ENCODE data around the gene TTC28. TPM values are rescaled to one million over a fixed set of nuclear protein-coding genes. Genes with fewer than 3 reads are reported as not detected.

TTC28 gene
- total and polyA plus RNA-seq, 2 donors = 2.0 to 5.5 TPM

- no peak for DNase-seq (ENCODE audit: low read depth in 6 of 9, low spot score in 9 of 9)
- Histone ChIP-seq H3K4me1 (ENCODE audit: control insufficient read depth in 2 of 2, insufficient read depth in 2 of 2, low read length in 2 of 2) (no peaks in the 10 kb centered on the region), H3K27ac (ENCODE audit: low read depth in 1 of 2, low read length in 1 of 2) (no peak overlapping the region), H3K27me3 (ENCODE audit: control insufficient read depth in 2 of 2, insufficient read depth in 1 of 2, low read length in 1 of 2) (no peaks in the 10 kb centered on the region), H3K9me3 (ENCODE audit: control insufficient read depth in 2 of 2, insufficient read depth in 1 of 2, low read length in 1 of 2) (no peaks in the 10 kb centered on the region), H3K4me3 (ENCODE audit: low read length in 2 of 2) (no peak overlapping the region), H3K36me3 (ENCODE audit: control insufficient read depth in 2 of 2, insufficient read depth in 2 of 2, low read length in 1 of 2) (no peaks in the 10 kb centered on the region)
- WGBS = 93% methylated on average over 3 of the region's 3 CpGs
These were observed 397.1 kb downstream of the TTC28 start for GRCh38 chr22:28282405-28283067.

DNA sequence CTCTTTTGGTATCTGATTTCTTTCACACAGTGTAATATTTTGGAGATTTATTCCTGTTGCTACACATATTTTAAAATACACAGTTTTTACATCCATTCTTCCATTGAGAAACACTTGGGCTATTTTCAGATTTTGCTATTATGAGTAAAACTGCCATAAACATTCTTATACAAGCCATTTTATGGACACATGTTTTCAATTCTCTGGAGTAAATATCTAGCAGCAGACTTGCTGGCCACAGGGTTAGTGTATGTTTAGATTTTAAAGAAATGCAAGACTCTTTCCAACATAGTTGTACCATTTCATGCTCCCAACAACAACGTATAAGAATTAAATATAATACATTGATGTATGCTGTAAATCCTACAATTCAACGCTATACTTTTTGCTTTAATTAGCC lies 399.8 kb downstream of the TTC28 start:
- no peaks in the 10 kb centered on the region for H3K36me3 ChIP-seq (ENCODE audit: control insufficient read depth in 2 of 2, insufficient read depth in 2 of 2, low read length in 1 of 2)
- 99% methylated on average over 2 of the region's 2 CpGs for WGBS
- DNase-seq (ENCODE audit: low read depth in 6 of 9, low spot score in 9 of 9) = no peak
- no peak overlapping the region for H3K4me3 ChIP-seq (ENCODE audit: low read length in 2 of 2)
- no peak overlapping the region for H3K27ac ChIP-seq (ENCODE audit: low read depth in 1 of 2, low read length in 1 of 2)
- H3K4me1 ChIP-seq (ENCODE audit: control insufficient read depth in 2 of 2, insufficient read depth in 2 of 2, low read length in 2 of 2) = no peaks in the 10 kb centered on the region
- H3K27me3 ChIP-seq (ENCODE audit: control insufficient read depth in 2 of 2, insufficient read depth in 1 of 2, low read length in 1 of 2) = no peaks in the 10 kb centered on the region
- no peaks in the 10 kb centered on the region for H3K9me3 ChIP-seq (ENCODE audit: control insufficient read depth in 2 of 2, insufficient read depth in 1 of 2, low read length in 1 of 2)

GRCh38 chr22:28269277-28269676 lies 410.4 kb downstream of the TTC28 start:
- Histone ChIP-seq H3K36me3 (ENCODE audit: control insufficient read depth in 2 of 2, insufficient read depth in 2 of 2, low read length in 1 of 2) (no peaks in the 10 kb centered on the region), H3K27ac (ENCODE audit: low read depth in 1 of 2, low read length in 1 of 2) (no peak overlapping the region), H3K4me3 (ENCODE audit: low read length in 2 of 2) (no peak overlapping the region), H3K27me3 (ENCODE audit: control insufficient read depth in 2 of 2, insufficient read depth in 1 of 2, low read length in 1 of 2) (no peaks in the 10 kb centered on the region), H3K9me3 (ENCODE audit: control insufficient read depth in 2 of 2, insufficient read depth in 1 of 2, low read length in 1 of 2) (no peaks in the 10 kb centered on the region), H3K4me1 (ENCODE audit: control insufficient read depth in 2 of 2, insufficient read depth in 2 of 2, low read length in 2 of 2) (no peaks in the 10 kb centered on the region)
- WGBS = 97% methylated on average over 2 of the region's 2 CpGs
- DNase-seq (ENCODE audit: low read depth in 6 of 9, low spot score in 9 of 9) = no peak

DNA sequence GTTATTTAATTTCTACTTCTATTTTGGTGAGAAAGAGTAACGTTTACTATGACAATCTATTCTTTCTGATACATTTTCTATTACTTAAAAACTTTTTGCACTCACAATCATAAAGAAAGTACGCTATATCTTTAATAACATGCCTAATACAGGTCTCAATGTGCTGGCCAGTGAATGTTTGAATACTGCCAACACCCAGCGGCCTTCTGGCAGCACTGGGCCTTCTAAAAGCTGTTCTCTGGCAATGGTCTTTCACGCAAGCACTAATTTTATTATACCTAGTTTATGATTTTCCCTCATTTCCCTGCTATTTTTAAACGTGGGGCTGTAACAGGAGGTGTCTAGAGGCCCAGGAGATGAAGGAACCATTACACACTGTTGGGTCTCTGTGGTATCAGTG lies 410.8 kb downstream of the TTC28 start:
- H3K36me3 ChIP-seq (ENCODE audit: control insufficient read depth in 2 of 2, insufficient read depth in 2 of 2, low read length in 1 of 2) = no peaks in the 10 kb centered on the region
- H3K4me1 ChIP-seq (ENCODE audit: control insufficient read depth in 2 of 2, insufficient read depth in 2 of 2, low read length in 2 of 2) = no peaks in the 10 kb centered on the region
- 94% methylated on average over 5 of the region's 5 CpGs for WGBS
- no peak for DNase-seq (ENCODE audit: low read depth in 6 of 9, low spot score in 9 of 9)
- no peak overlapping the region for H3K27ac ChIP-seq (ENCODE audit: low read depth in 1 of 2, low read length in 1 of 2)
- no peaks in the 10 kb centered on the region for H3K9me3 ChIP-seq (ENCODE audit: control insufficient read depth in 2 of 2, insufficient read depth in 1 of 2, low read length in 1 of 2)
- no peak overlapping the region for H3K4me3 ChIP-seq (ENCODE audit: low read length in 2 of 2)
- H3K27me3 ChIP-seq (ENCODE audit: control insufficient read depth in 2 of 2, insufficient read depth in 1 of 2, low read length in 1 of 2) = no peaks in the 10 kb centered on the region

- H3K9me3 ChIP-seq (ENCODE audit: control insufficient read depth in 2 of 2, insufficient read depth in 1 of 2, low read length in 1 of 2) = no peaks in the 10 kb centered on the region
- 94% methylated on average over 3 of the region's 3 CpGs for WGBS
- H3K27ac ChIP-seq (ENCODE audit: low read depth in 1 of 2, low read length in 1 of 2) = no peak overlapping the region
These were observed 411.5 kb downstream of the TTC28 start for GRCh38 chr22:28268171-28268570.

GRCh38 chr22:28260619-28261018 lies 419.0 kb downstream of the TTC28 start:
- WGBS = 96% methylated on average over 2 of the region's 2 CpGs
- no peaks in the 10 kb centered on the region for H3K27me3 ChIP-seq (ENCODE audit: control insufficient read depth in 2 of 2, insufficient read depth in 1 of 2, low read length in 1 of 2)
- no peaks in the 10 kb centered on the region for H3K36me3 ChIP-seq (ENCODE audit: control insufficient read depth in 2 of 2, insufficient read depth in 2 of 2, low read length in 1 of 2)
- no peak overlapping the region for H3K27ac ChIP-seq (ENCODE audit: low read depth in 1 of 2, low read length in 1 of 2)
- no peaks in the 10 kb centered on the region for H3K9me3 ChIP-seq (ENCODE audit: control insufficient read depth in 2 of 2, insufficient read depth in 1 of 2, low read length in 1 of 2)
- H3K4me1 ChIP-seq (ENCODE audit: control insufficient read depth in 2 of 2, insufficient read depth in 2 of 2, low read length in 2 of 2) = no peaks in the 10 kb centered on the region
- no peak overlapping the region for H3K4me3 ChIP-seq (ENCODE audit: low read length in 2 of 2)
- no peak for DNase-seq (ENCODE audit: low read depth in 6 of 9, low spot score in 9 of 9)

More at GRCh38 chr22:28268171-28268570, 411.5 kb downstream of the TTC28 start:
- DNase-seq (ENCODE audit: low read depth in 6 of 9, low spot score in 9 of 9) = no peak
- no peak overlapping the region for H3K4me3 ChIP-seq (ENCODE audit: low read length in 2 of 2)
- H3K36me3 ChIP-seq (ENCODE audit: control insufficient read depth in 2 of 2, insufficient read depth in 2 of 2, low read length in 1 of 2) = no peaks in the 10 kb centered on the region
- no peaks in the 10 kb centered on the region for H3K4me1 ChIP-seq (ENCODE audit: control insufficient read depth in 2 of 2, insufficient read depth in 2 of 2, low read length in 2 of 2)
- no peaks in the 10 kb centered on the region for H3K27me3 ChIP-seq (ENCODE audit: control insufficient read depth in 2 of 2, insufficient read depth in 1 of 2, low read length in 1 of 2)

DNA sequence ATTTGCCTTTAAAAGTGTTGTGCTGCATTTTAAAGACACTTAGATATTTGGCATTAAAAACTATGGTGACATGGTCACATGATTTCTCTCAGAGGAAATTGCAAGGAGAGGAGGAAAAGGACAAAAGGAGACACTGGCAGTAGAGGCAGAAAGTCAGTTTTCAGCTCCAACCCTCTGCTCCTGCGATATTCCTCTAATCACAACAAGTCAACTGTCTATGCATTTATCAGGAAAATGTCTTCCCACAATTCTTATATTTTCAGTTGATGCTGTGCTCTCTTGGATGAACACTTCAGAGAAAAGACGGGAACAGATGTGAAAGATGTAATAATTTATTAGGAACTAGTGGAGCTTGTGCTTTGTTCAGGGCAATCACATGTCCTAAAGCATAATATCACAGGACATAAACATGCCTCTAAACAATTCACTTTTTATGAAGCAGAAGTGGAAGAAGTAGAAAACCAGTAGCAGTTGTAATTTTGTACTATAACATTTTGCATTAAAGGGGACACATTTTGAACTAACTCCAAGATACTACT lies 419.8 kb downstream of the TTC28 start:
- Histone ChIP-seq H3K4me1 (ENCODE audit: control insufficient read depth in 2 of 2, insufficient read depth in 2 of 2, low read length in 2 of 2) (no peaks in the 10 kb centered on the region), H3K9me3 (ENCODE audit: control insufficient read depth in 2 of 2, insufficient read depth in 1 of 2, low read length in 1 of 2) (no peaks in the 10 kb centered on the region), H3K4me3 (ENCODE audit: low read length in 2 of 2) (no peak overlapping the region), H3K27me3 (ENCODE audit: control insufficient read depth in 2 of 2, insufficient read depth in 1 of 2, low read length in 1 of 2) (no peaks in the 10 kb centered on the region), H3K36me3 (ENCODE audit: control insufficient read depth in 2 of 2, insufficient read depth in 2 of 2, low read length in 1 of 2) (no peaks in the 10 kb centered on the region), H3K27ac (ENCODE audit: low read depth in 1 of 2, low read length in 1 of 2) (no peak overlapping the region)
- no peak for DNase-seq (ENCODE audit: low read depth in 6 of 9, low spot score in 9 of 9)
- WGBS = 96% methylated on average over 2 of the region's 2 CpGs

GRCh38 chr22:28254396-28254795 lies 425.2 kb downstream of the TTC28 start:
- H3K4me1 ChIP-seq (ENCODE audit: control insufficient read depth in 2 of 2, insufficient read depth in 2 of 2, low read length in 2 of 2) = no peaks in the 10 kb centered on the region
- no peaks in the 10 kb centered on the region for H3K9me3 ChIP-seq (ENCODE audit: control insufficient read depth in 2 of 2, insufficient read depth in 1 of 2, low read length in 1 of 2)
- no peak overlapping the region for H3K4me3 ChIP-seq (ENCODE audit: low read length in 2 of 2)
- no peaks in the 10 kb centered on the region for H3K27me3 ChIP-seq (ENCODE audit: control insufficient read depth in 2 of 2, insufficient read depth in 1 of 2, low read length in 1 of 2)
- WGBS = 98% methylated on average over 1 of the region's 1 CpG
- H3K27ac ChIP-seq (ENCODE audit: low read depth in 1 of 2, low read length in 1 of 2) = no peak overlapping the region
- DNase-seq (ENCODE audit: low read depth in 6 of 9, low spot score in 9 of 9) = no peak
- no peaks in the 10 kb centered on the region for H3K36me3 ChIP-seq (ENCODE audit: control insufficient read depth in 2 of 2, insufficient read depth in 2 of 2, low read length in 1 of 2)

DNA sequence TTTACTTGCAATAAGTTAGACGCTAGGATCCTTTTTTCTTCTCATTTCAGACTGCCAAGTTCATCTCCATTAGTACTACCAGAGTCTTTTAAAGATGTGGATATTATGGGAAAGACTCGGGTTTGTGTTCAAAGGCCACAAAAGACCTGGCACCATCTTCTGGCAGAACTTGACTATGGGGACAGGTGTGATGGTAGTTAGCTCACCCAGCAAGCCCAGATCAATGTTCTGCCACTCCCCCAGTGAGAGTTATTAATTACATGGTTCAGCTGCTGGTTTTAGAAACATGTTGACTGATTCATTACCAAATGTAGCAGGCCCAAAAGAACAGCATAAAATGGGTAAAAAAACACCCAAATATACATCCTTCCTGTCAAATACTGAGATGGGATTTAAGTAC lies 427.1 kb downstream of the TTC28 start:
- Histone ChIP-seq H3K4me3 (ENCODE audit: low read length in 2 of 2) (no peak overlapping the region), H3K27me3 (ENCODE audit: control insufficient read depth in 2 of 2, insufficient read depth in 1 of 2, low read length in 1 of 2) (no peaks in the 10 kb centered on the region), H3K36me3 (ENCODE audit: control insufficient read depth in 2 of 2, insufficient read depth in 2 of 2, low read length in 1 of 2) (no peaks in the 10 kb centered on the region), H3K27ac (ENCODE audit: low read depth in 1 of 2, low read length in 1 of 2) (no peak overlapping the region), H3K9me3 (ENCODE audit: control insufficient read depth in 2 of 2, insufficient read depth in 1 of 2, low read length in 1 of 2) (no peaks in the 10 kb centered on the region), H3K4me1 (ENCODE audit: control insufficient read depth in 2 of 2, insufficient read depth in 2 of 2, low read length in 2 of 2) (no peaks in the 10 kb centered on the region)
- 65% methylated on average over 2 of the region's 2 CpGs for WGBS
- DNase-seq (ENCODE audit: low read depth in 6 of 9, low spot score in 9 of 9) = no peak

Data from thymus (tissue), 11 donors.